Measurements from ENCODE around the gene BBC3.
"Not testable (repeated sequence)": the region's sequence is repeated elsewhere in the genome, so short reads cannot be mapped to it uniquely, and the experiment has no call there.

Gene BBC3

GRCh38 chr19:47230921-47231214 is at the start of gene BBC3:
TSS of gene BBC3 (minus strand) at chr19:47231199. CDS start at chr19:47228431, 2,768 bp downstream.
- DNase-seq = no peak

GRCh38 chr19:47280183-47280797 is 49.3 kb upstream of the BBC3 start:
- DNase-seq = peak in 1 of 2 experiments; percentile 60

GRCh38 chr19:47276513-47276912 is 45.5 kb upstream of the BBC3 start:
- DNase-seq = not testable (repeated sequence)

GRCh38 chr19:47275791-47276461 is 44.9 kb upstream of the BBC3 start:
- no peak for DNase-seq

- DNase-seq = peak in 1 of 2 experiments; percentile 59
Observed at GRCh38 chr19:47274891-47275761, 44.1 kb upstream of the BBC3 start.

GRCh38 chr19:47274071-47274890 is 43.3 kb upstream of the BBC3 start, which contains the start of gene INAFM1:
TSS of gene INAFM1 (plus strand) at chr19:47274885. CDS start at chr19:47274920, 35 bp downstream.
- DNase-seq = peak; percentile 78 to 95

- DNase-seq = peak; percentile 83 to 94
Observed at GRCh38 chr19:47273313-47274070, 42.5 kb upstream of the BBC3 start.

- peak in 1 of 2 experiments; percentile 78 for DNase-seq
Observed at GRCh38 chr19:47272448-47273312, 41.7 kb upstream of the BBC3 start.

GRCh38 chr19:47271949-47272348 is 41.0 kb upstream of the BBC3 start:
- no peak for DNase-seq

- DNase-seq = no peak
Observed at GRCh38 chr19:47270408-47270807, 39.4 kb upstream of the BBC3 start.

GRCh38 chr19:47269596-47269995 is 38.6 kb upstream of the BBC3 start:
- no peak for DNase-seq

- no peak for DNase-seq
Observed at GRCh38 chr19:47268028-47268427, 37.0 kb upstream of the BBC3 start.

GRCh38 chr19:47267350-47267759 is 36.4 kb upstream of the BBC3 start:
- no peak for DNase-seq

- DNase-seq = no peak
Observed at GRCh38 chr19:47266401-47266941, 35.5 kb upstream of the BBC3 start.

- DNase-seq = no peak
Observed at GRCh38 chr19:47264629-47265028, 33.6 kb upstream of the BBC3 start.

- not testable (repeated sequence) for DNase-seq
Observed at GRCh38 chr19:47261946-47262793, 31.2 kb upstream of the BBC3 start.

GRCh38 chr19:47260476-47260875 is 29.5 kb upstream of the BBC3 start:
- no peak for DNase-seq

- DNase-seq = no peak
Observed at GRCh38 chr19:47258895-47259555, 28.0 kb upstream of the BBC3 start.

GRCh38 chr19:47258434-47258833 is 27.4 kb upstream of the BBC3 start:
- no peak for DNase-seq

Measured in NCI-H526 (cell line).